Measurements from ENCODE around the gene PLCB2. TPM values are rescaled to one million over a fixed set of nuclear protein-coding genes. Genes with fewer than 3 reads are reported as not detected.

Gene PLCB2
- total RNA-seq, 1 experiment from 2014 or later = not detected

Other genes with a start within 250 kb of the PLCB2 start
- 0.23 and 1.8 TPM in 2 replicates for gene BMF, start 199.1 kb downstream of the PLCB2 start, total RNA-seq (2014; rRNA removed; shearing (Covaris generic); ENCODE audit: low replicate concordance)
- 44.3 and 49.3 TPM in 2 replicates for gene BUB1B, start 146.9 kb downstream of the PLCB2 start, total RNA-seq (2014; rRNA removed; shearing (Covaris generic); ENCODE audit: low replicate concordance)
- not detected in 2 replicates for gene PAK6, start 68.9 kb downstream of the PLCB2 start, total RNA-seq (2014; rRNA removed; shearing (Covaris generic); ENCODE audit: low replicate concordance)
- not detected in 2 replicates for gene ANKRD63, start 24.9 kb downstream of the PLCB2 start, total RNA-seq (2014; rRNA removed; shearing (Covaris generic); ENCODE audit: low replicate concordance)
- gene INAFM2, start 15.8 kb upstream of the PLCB2 start, total RNA-seq (2014; rRNA removed; shearing (Covaris generic); ENCODE audit: low replicate concordance) = 2.6 and 4.6 TPM in 2 replicates
- 10.1 and 35.3 TPM in 2 replicates for gene CCDC9B, start 33.0 kb upstream of the PLCB2 start, total RNA-seq (2014; rRNA removed; shearing (Covaris generic); ENCODE audit: low replicate concordance)
- gene PHGR1, start 43.1 kb upstream of the PLCB2 start, total RNA-seq (2014; rRNA removed; shearing (Covaris generic); ENCODE audit: low replicate concordance) = not detected in 2 replicates
- under 0.01 TPM in 1 of 2 replicates, not detected in the other for gene DISP2, start 50.3 kb upstream of the PLCB2 start, total RNA-seq (2014; rRNA removed; shearing (Covaris generic); ENCODE audit: low replicate concordance)
- 54.8 and 65.1 TPM in 2 replicates for gene KNSTRN, start 74.8 kb upstream of the PLCB2 start, total RNA-seq (2014; rRNA removed; shearing (Covaris generic); ENCODE audit: low replicate concordance)
- gene IVD, start 97.9 kb upstream of the PLCB2 start, total RNA-seq (2014; rRNA removed; shearing (Covaris generic); ENCODE audit: low replicate concordance) = 50.4 and 79.9 TPM in 2 replicates
- gene BAHD1, start 133.0 kb upstream of the PLCB2 start, total RNA-seq (2014; rRNA removed; shearing (Covaris generic); ENCODE audit: low replicate concordance) = 4.6 and 5.0 TPM in 2 replicates
- gene CHST14, start 163.0 kb upstream of the PLCB2 start, total RNA-seq (2014; rRNA removed; shearing (Covaris generic); ENCODE audit: low replicate concordance) = 17.3 and 20.0 TPM in 2 replicates